ENCODE results near the gene BMI1. TPM values are rescaled to one million over a fixed set of nuclear protein-coding genes. Genes with fewer than 3 reads are reported as not detected.
"Not testable (repeated sequence)": the region's sequence is repeated elsewhere in the genome, so short reads cannot be mapped to it uniquely, and the experiment has no call there.

BMI1 gene
- total RNA-seq, 4 donors from 2014 or later, result 41.2 to 73.5 (median 59.0) TPM

DNA sequence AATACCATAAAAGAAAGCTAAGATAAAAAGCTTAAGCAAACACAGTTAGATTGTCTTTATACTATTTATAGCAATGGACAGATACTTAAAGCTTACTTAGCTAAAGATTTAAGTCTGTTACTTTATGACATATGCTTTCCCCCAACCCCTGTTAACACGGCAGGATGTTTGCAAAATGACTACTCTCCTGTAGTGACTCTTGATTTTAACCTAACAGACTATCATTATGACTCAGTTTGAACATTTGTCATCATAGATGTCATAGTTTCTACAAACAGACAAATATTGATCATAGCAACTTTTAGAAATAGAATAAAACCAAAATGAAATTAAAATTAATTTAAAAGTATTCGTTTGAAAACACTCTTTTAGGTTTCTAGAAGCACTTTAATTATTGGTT lies 12.5 kb upstream of the BMI1 start:
- 93 to 95% methylated on average over 2 of the region's 2 CpGs for WGBS, 2 donors
- Histone ChIP-seq H3K9me3 (no peaks in the 10 kb centered on the region), H3K4me1 (no peaks in the 10 kb centered on the region), H3K27me3 (peaks cover 4% of the 10 kb centered on the region), H3K4me3 (replicated peaks in 1 of 3) (no peak overlapping the region), H3K27ac (no peak overlapping the region), H3K36me3 (no peaks in the 10 kb centered on the region)
- no peak for DNase-seq
- no peak for TF ChIP-seq CTCF (IDR thresholded peaks at IDR 0.05)
- no peak for TF ChIP-seq POLR2A (IDR thresholded peaks at IDR 0.05)
- intact Hi-C loops (cut with DNase I), result loop anchor here (10.0 kb wide), 1 partner anchor 64 kb away; no protein-coding TSS in a partner anchor

- intact Hi-C loops (cut with DNase I), result loop anchor here (10.0 kb wide), 1 partner anchor 65 kb away; no protein-coding TSS in a partner anchor
- 95% methylated on average over 4 of the region's 4 CpGs for WGBS, 2 donors
- H3K27me3 ChIP-seq, result peaks cover 4% of the 10 kb centered on the region
- H3K9me3 ChIP-seq, result no peaks in the 10 kb centered on the region
- H3K4me3 ChIP-seq (replicated peaks in 1 of 3), result no peak overlapping the region
- no peak overlapping the region for H3K27ac ChIP-seq
- DNase-seq, result no peak
- H3K36me3 ChIP-seq, result no peaks in the 10 kb centered on the region
- H3K4me1 ChIP-seq, result no peaks in the 10 kb centered on the region
- TF ChIP-seq POLR2A (IDR thresholded peaks at IDR 0.05), result no peak
- no peak for TF ChIP-seq CTCF (IDR thresholded peaks at IDR 0.05)
Observed at GRCh38 chr10:22309180-22310000, 11.5 kb upstream of the BMI1 start.

DNA sequence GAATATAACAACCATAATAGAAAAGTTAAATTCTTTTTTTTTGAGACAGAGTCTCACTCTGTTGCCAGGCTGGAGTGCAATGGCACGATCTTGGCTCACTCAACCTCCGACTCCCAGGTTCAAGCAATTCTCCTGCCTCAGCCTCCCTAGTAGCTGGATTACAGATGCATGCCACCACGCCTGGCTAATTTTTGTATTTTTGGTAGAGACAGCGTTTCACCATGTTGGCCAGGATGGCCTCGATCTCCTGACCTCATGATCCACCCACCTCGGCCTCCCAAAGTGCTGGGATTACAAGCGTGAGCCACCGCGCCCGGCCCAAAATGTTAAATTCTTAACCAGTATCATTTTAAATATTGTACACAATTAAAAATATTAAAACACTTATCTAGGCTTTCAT lies 10.9 kb upstream of the BMI1 start:
- H3K27ac ChIP-seq; H3K4me3 ChIP-seq (replicated peaks in 1 of 3); H3K9me3 ChIP-seq; H3K4me1 ChIP-seq; DNase-seq; H3K27me3 ChIP-seq; H3K36me3 ChIP-seq: not testable (repeated sequence)
- intact Hi-C loops (cut with DNase I), result loop anchor here (5.0 kb wide), 1 partner anchor 37 kb away; the partner anchor contains the start of gene SPAG6
- WGBS, 2 donors, result 96% methylated on average over 10 of the region's 10 CpGs

- intact Hi-C loops (cut with DNase I), result loop anchor here (5.0 kb wide), 1 partner anchor 36 kb away; the partner anchor contains the start of gene SPAG6
- H3K27me3 ChIP-seq, result peaks cover 4% of the 10 kb centered on the region
- H3K36me3 ChIP-seq, result no peaks in the 10 kb centered on the region
- H3K4me1 ChIP-seq, result no peaks in the 10 kb centered on the region
- H3K4me3 ChIP-seq (replicated peaks in 1 of 3), result no peak overlapping the region
- TF ChIP-seq POLR2A (IDR thresholded peaks at IDR 0.05), result no peak
- TF ChIP-seq CTCF (IDR thresholded peaks at IDR 0.05), result no peak
- no peaks in the 10 kb centered on the region for H3K9me3 ChIP-seq
- no peak overlapping the region for H3K27ac ChIP-seq
- DNase-seq, result no peak
Observed at GRCh38 chr10:22310928-22311327, 10.0 kb upstream of the BMI1 start.

DNA sequence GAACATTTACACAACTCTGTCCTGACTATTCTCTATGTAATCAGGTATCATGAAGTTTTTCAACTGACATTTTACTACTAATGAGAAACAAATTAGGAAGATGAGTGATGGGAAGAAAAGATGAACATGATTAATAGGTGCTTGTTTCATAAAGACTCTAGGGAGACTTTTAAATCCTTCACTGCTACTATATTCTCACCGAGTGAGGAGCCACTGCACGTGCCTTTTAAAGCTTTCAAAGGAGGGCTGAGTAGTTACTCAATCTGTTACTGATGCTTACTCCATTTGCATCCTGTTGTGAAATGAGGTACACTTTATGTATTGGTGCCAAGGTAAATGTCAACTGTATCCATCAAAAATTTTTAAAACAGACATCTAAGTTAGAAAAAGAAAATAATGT lies 6.0 kb upstream of the BMI1 start:
- H3K36me3 ChIP-seq, result no peaks in the 10 kb centered on the region
- WGBS, 2 donors, result 79 to 80% methylated on average over 2 of the region's 2 CpGs

More for the DNA sequence above, 6.0 kb upstream of the BMI1 start:
- Histone ChIP-seq H3K27ac (no peak overlapping the region), H3K4me3 (replicated peaks in 1 of 3) (no peak overlapping the region), H3K27me3 (peaks cover 4% of the 10 kb centered on the region), H3K4me1 (peaks cover 6% of the 10 kb centered on the region in 2 donors), H3K9me3 (no peaks in the 10 kb centered on the region)
- no peak for TF ChIP-seq POLR2A (IDR thresholded peaks at IDR 0.05)
- intact Hi-C loops (cut with DNase I), result loop anchor here (5.0 kb wide), 1 partner anchor 32 kb away; the partner anchor contains the start of gene SPAG6
- no peak for DNase-seq
